Stimulated activated CD4-positive, alpha-beta T cell treated with anti-CD3 and anti-CD28 coated beads, Interleukin-4, amount 100 ng/mL, for 48 hours (primary cell): Measurements from ENCODE around the gene ATN1.
A peak's percentile ranks its signal among the peaks of the same experiment; 100 is the strongest.
"Not testable (repeated sequence)": the region's sequence is repeated elsewhere in the genome, so short reads cannot be mapped to it uniquely, and the experiment has no call there.

ENCODE experiments used
- DNase-seq, 2 donors: peaks; one replicate each; pipeline ENCODE4 v3.0.0-alpha.2; 2020; ENCODE audit warnings: low read depth in 2 of 2

Gene ATN1, protein sequence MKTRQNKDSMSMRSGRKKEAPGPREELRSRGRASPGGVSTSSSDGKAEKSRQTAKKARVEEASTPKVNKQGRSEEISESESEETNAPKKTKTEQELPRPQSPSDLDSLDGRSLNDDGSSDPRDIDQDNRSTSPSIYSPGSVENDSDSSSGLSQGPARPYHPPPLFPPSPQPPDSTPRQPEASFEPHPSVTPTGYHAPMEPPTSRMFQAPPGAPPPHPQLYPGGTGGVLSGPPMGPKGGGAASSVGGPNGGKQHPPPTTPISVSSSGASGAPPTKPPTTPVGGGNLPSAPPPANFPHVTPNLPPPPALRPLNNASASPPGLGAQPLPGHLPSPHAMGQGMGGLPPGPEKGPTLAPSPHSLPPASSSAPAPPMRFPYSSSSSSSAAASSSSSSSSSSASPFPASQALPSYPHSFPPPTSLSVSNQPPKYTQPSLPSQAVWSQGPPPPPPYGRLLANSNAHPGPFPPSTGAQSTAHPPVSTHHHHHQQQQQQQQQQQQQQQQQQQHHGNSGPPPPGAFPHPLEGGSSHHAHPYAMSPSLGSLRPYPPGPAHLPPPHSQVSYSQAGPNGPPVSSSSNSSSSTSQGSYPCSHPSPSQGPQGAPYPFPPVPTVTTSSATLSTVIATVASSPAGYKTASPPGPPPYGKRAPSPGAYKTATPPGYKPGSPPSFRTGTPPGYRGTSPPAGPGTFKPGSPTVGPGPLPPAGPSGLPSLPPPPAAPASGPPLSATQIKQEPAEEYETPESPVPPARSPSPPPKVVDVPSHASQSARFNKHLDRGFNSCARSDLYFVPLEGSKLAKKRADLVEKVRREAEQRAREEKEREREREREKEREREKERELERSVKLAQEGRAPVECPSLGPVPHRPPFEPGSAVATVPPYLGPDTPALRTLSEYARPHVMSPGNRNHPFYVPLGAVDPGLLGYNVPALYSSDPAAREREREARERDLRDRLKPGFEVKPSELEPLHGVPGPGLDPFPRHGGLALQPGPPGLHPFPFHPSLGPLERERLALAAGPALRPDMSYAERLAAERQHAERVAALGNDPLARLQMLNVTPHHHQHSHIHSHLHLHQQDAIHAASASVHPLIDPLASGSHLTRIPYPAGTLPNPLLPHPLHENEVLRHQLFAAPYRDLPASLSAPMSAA (N-terminal part only)

DNA sequence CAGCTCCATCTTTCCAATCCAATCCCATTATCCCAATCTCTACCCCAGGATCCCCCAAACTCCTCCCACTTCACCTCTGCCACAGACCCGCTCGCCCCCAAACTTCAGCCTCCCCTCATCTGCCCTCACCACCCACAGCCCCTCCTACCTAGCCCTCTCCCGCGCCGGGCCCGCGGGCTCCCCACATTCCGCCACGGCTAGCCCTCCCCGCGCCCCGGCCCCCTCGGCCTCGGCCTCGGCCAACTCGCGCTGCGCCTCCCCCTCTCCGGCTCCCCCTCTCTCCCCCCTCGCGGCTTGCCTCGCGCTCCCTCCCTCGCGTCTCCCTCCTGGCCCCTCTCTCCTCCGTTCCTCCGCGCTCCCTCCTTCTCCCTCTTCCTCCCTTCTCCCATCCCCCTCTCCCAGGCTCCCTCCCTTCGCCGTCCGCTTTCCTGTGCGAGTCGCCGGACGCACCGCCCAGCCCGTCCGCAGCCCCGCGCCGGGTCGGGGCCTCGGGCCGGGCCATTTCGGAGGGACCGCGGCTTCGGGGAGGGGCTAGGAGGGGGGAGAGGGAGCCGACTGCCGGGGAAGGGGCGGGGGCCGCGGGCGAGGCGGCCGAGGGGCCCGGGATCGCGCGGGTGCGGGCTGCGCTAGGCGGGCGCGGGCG lies at the start of gene ATN1:
Gene ATN1 (plus strand): TSS at position 581 of the 643 bp plus-strand sequence. CDS start 6,043 bp downstream, outside the sequence.
- peak in 1 of 2 donors; percentile 33 for DNase-seq

DNA sequence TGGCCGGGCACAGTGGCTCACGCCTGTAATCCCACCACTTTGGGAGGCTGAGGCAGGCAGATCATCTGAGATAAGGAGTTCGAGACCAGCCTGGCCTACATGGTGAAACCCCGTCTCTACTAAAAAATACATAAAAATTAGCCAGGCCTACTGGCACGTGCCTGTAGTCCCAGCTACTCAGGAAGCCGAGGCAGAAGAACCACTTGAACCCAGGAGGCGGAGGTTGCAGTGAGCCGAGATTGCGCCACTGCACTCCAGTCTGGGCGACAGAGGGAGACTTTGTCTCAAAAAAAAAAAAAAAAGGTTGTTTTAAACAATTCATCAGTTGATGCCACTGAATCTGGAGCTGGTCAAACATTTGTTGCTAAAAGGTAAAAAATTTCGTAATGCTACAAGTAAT lies 47.9 kb upstream of the ATN1 start:
- not testable (repeated sequence) for DNase-seq

GRCh38 chr12:6883252-6883651 lies 44.5 kb upstream of the ATN1 start:
- no peak for DNase-seq

DNA sequence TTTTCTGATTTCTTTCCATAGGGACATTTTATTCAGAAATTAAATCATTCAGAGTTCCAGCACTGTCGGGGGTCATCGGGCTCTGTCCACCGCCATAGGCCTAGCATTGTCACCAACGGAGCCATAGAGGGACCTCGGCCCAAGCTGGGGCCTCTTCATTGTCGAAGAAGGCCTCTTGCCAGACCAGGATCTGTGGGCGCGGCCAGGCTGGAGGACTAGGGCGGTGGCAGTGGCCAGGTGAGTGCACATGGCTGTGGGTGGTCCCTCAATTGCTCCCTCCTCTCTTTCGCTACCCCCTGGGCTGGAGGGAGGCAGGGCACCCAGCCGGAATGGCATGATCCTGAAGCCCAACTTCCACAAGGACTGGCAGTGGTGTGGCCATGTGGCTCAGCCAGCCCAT lies 44.1 kb upstream of the ATN1 start:
- DNase-seq, result no peak

- no peak for DNase-seq
Observed at GRCh38 chr12:6884539-6884938, 43.2 kb upstream of the ATN1 start.

DNA sequence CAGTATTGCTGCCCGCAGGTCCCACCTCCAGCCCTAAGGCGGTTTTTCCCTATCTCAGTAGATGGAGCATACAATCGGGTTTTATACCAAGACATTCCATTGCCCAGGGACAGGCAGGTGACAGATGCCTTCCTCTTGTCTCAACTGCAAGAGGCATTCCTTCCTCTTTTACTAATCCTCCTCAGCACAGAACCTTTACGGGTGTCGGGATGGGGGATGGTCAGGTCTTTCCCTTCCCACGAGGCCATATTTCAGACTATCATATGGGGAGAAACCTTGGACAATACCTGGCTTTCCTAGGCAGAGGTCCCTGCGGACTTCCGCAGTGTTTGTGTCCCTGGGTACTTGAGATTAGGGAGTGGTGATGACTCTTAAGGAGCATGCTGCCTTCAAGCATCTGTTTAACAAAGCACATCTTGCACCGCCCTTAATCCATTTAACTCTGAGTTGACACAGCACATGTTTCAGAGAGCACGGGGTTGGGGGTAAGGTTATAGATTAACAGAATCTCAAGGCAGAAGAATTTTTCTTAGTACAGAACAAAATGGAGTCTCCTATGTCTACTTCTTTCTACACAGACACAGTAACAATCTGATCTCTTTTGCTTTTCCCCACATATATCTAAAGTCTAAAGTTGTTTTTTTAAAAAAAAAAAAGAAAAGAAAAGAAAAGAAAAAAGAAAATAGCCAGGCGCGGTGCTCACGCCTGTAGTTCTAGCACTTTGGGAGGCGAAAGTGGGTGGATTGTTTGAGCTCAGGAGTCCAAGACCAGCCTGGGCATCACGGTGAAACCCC lies 41.4 kb upstream of the ATN1 start:
- not testable (repeated sequence) for DNase-seq

GRCh38 chr12:6887460-6887859 lies 40.3 kb upstream of the ATN1 start:
- DNase-seq, result no peak

DNA sequence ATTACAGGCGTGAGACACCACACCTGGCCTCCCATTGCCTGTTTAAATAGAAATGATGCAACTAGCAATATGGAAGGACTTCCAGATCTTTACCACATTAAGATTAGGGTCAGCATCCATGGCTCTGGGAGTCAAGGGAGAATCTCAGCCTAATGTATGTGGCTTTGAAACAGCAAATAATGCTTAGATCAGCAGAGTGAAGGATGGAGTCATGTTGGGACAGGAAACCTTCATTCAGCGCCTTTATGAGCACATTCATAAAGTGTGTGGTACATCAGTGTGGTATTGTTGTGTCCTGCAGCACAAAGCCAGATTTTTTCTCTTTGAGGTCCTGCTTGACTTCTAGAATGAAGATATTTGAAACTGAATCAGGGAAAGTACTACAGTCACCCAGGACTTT lies 39.4 kb upstream of the ATN1 start:
- DNase-seq, result no peak

DNA sequence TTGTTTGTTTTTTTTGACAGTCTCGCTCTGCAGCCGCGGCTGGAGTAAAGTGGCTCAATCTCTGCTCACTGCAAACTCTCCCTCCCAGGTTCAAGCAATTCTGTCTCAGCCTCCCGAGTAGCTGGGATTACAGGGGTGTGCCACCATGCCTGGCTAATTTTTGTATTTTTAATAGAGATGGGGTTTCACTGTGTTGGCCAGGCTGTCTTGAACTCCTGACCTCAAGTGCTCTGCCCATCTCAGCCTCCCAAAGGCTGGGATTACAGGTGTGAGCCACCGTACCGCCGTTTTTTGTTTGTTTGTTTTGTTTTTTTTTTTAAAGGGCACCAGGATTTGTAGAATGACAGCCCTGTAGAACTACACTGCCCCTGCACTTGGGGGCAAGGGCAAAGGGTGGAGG lies 39.0 kb upstream of the ATN1 start:
- DNase-seq, result not testable (repeated sequence)

GRCh38 chr12:6889775-6890573 lies 37.8 kb upstream of the ATN1 start:
- DNase-seq, result not testable (repeated sequence)

DNA sequence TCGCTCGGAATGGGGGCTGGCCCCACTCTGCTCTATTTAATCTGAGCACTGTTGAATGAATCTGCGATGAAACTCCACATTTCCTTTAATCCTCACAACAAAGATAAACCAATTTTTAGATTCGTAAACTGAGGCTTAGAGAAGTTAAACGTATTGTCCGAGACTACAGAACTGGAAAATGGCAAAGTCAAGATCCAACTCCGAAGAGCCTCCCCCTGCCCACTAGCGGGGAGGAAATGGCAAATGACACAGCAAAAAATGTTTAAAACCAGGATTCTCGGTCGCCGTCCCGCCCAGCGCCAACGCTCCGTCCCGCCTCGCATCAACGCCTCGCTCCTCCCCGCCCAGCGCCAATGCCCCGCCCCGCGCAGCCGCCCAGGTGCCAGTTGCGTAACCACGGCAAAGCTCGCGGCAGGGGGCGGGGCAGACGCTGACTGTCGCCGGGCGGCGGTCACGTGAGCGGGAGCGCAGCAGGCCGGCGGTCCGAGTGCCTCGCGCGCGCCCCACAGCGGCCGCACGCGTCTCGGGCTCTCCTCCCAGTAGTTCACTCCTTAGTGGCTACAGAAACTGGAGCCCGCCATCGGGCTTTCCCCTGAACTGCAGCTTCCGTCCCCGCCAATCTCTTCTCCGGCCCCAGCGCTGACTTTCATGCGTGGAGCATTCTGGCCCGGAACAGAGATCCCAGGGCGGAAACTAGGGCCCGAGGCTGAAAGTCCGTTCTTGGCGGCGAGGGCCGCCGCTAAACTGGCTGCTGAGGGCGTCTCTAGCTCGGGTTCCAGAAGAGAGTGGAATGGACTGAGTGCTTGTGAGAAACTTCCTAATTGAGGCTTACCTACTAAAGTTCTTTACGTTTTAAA lies 36.7 kb upstream of the ATN1 start:
- peak; percentile 99 to 100 for DNase-seq

- no peak for DNase-seq
Observed at GRCh38 chr12:6891646-6892001, 36.1 kb upstream of the ATN1 start.

- not testable (repeated sequence) for DNase-seq
Observed at GRCh38 chr12:6892683-6893082, 35.1 kb upstream of the ATN1 start.

- no peak for DNase-seq
Observed at GRCh38 chr12:6894321-6894720, 33.4 kb upstream of the ATN1 start.

GRCh38 chr12:6896846-6897435 lies 30.8 kb upstream of the ATN1 start:
- no peak for DNase-seq

DNA sequence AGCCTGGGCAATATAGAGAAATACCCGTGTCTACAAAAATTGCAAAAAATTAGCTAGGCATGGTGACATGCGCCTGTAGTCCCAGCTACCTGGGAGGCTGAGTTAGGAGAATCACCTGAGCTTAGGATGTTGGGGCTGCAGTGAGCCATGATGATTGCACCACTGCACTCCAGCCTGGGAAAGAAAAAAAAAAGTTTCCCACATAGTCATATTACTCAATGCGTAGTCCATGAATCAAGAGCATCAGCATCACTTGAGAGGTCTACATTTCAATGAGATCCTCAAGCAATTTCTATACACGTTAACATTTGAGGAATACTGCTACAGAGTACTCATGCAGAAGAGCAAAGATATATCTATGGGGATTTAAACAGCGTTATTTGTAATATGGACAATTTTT lies 28.3 kb upstream of the ATN1 start:
- DNase-seq, result no peak

DNA sequence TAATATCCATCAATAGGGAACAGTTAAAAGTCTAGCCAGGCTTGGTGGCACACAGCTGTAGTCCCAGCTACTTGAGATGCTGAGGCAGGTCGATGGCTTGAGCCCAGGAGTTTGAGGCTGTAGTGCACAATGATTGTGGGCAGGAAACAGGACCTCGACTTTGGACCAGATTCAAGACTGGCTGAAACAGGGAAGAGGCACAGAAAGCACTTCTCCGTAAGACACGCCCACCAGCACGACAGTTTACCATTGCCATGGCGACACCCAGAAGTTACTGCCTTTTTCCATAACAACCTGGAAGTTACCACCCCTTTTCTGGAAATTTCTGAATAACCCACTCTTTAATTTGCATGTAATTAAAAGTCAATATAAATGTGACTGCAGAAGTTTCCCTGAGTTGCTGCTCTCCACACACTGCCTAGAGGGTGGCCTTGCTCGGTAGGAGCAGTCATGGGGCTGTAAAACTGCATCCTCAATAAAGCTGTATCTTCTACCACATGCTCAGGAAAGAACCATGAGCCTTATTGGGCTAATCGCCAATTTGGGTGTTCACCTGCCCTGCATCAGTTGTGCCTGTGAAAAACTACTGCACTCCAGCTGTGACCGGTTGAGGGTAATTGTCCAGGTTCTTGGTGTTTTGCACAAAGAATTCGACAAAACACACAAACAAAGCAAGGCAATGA lies 27.8 kb upstream of the ATN1 start:
- DNase-seq, result no peak

DNA sequence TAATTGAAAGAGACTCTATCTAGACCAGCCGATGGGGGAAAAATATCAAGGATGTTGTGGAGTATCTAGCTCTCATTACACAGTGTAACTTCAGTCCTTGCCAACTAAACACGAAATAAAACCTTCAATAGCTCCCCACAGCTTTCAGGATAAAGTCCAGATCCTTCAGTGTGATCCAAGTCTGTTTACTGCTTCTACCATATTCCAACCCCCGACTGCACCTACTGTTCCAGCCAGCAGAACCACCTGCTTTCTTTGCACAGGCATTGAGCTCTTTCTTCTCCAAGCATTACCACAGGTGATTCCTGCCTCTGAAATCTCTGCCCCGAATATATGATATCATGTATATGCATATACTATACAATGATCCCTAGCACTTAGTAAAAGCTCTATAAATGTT lies 25.3 kb upstream of the ATN1 start:
- no peak for DNase-seq
